ENCODE measurements around the gene IQCK. TPM values are rescaled to one million over a fixed set of nuclear protein-coding genes. Genes with fewer than 3 reads are reported as not detected.

Gene IQCK
- total and polyA plus RNA-seq, 10 donors = 3.6 to 19.9 (median 7.4) TPM

GRCh38 chr16:19741354-19741753 lies 23.3 kb downstream of the IQCK start:
- 87 to 100% (median 95%) methylated on average over 1 of the region's 1 CpG for WGBS, 5 donors
- Histone ChIP-seq H3K27ac (no peak overlapping the region), H3K4me1 (no peaks in the 10 kb centered on the region), H3K27me3 (replicated peaks in 1 of 7) (no peaks in the 10 kb centered on the region), H3K36me3 (peaks cover 0 to 2% (median 0%) of the 10 kb centered on the region in 6 donors), H3K9me3 (no peaks in the 10 kb centered on the region), H3K4me3 (no peak overlapping the region)
- intact Hi-C loops (cut with DNase I; ENCODE audit: low total_unique reads) = no loop called here
- no peak for DNase-seq
- TF ChIP-seq CTCF (IDR thresholded peaks at IDR 0.05 in 8 of 11, conservative IDR thresholded peaks at IDR 0.05 in 3 of 11) = no peak
- TF ChIP-seq POLR2AphosphoS5 (IDR thresholded peaks at IDR 0.05) = no peak
- no peak for TF ChIP-seq POLR2A (IDR thresholded peaks at IDR 0.05)

GRCh38 chr16:19743816-19744159 lies 25.7 kb downstream of the IQCK start:
- Histone ChIP-seq H3K4me3 (no peak overlapping the region), H3K36me3 (no peaks in the 10 kb centered on the region), H3K4me1 (no peaks in the 10 kb centered on the region), H3K27me3 (replicated peaks in 1 of 7) (no peaks in the 10 kb centered on the region), H3K27ac (no peak overlapping the region), H3K9me3 (no peaks in the 10 kb centered on the region)
- intact Hi-C loops (cut with DNase I; ENCODE audit: low total_unique reads) = no loop called here
- no peak for DNase-seq
- TF ChIP-seq CTCF (IDR thresholded peaks at IDR 0.05 in 8 of 11, conservative IDR thresholded peaks at IDR 0.05 in 3 of 11) = no peak
- no peak for TF ChIP-seq POLR2A (IDR thresholded peaks at IDR 0.05)
- TF ChIP-seq POLR2AphosphoS5 (IDR thresholded peaks at IDR 0.05) = no peak

- no peaks in the 10 kb centered on the region for H3K9me3 ChIP-seq
- H3K4me3 ChIP-seq = no peak overlapping the region
- no peak for DNase-seq
- no peak overlapping the region for H3K27ac ChIP-seq
- no peaks in the 10 kb centered on the region for H3K4me1 ChIP-seq
- intact Hi-C loops (cut with DNase I; ENCODE audit: low total_unique reads) = no loop called here
- H3K27me3 ChIP-seq (replicated peaks in 1 of 7) = no peaks in the 10 kb centered on the region
- no peak for TF ChIP-seq CTCF (IDR thresholded peaks at IDR 0.05 in 8 of 11, conservative IDR thresholded peaks at IDR 0.05 in 3 of 11)
- TF ChIP-seq POLR2AphosphoS5 (IDR thresholded peaks at IDR 0.05) = no peak
- TF ChIP-seq POLR2A (IDR thresholded peaks at IDR 0.05) = no peak
- H3K36me3 ChIP-seq = no peaks in the 10 kb centered on the region
- 74 to 87% (median 82%) methylated on average over 3 of the region's 3 CpGs for WGBS, 5 donors
Measured at GRCh38 chr16:19744670-19745069, 26.6 kb downstream of the IQCK start.

GRCh38 chr16:19745286-19746010 lies 27.4 kb downstream of the IQCK start:
- no peak for DNase-seq
- 87 to 95% (median 93%) methylated on average over 9 of the region's 9 CpGs for WGBS, 5 donors
- no peak overlapping the region for H3K27ac ChIP-seq
- no peaks in the 10 kb centered on the region for H3K27me3 ChIP-seq (replicated peaks in 1 of 7)
- H3K4me1 ChIP-seq = no peaks in the 10 kb centered on the region
- no peak overlapping the region for H3K4me3 ChIP-seq
- no peaks in the 10 kb centered on the region for H3K9me3 ChIP-seq
- H3K36me3 ChIP-seq = no peaks in the 10 kb centered on the region
- intact Hi-C loops (cut with DNase I; ENCODE audit: low total_unique reads) = no loop called here
- TF ChIP-seq POLR2A (IDR thresholded peaks at IDR 0.05) (no peak), POLR2AphosphoS5 (IDR thresholded peaks at IDR 0.05) (no peak), CTCF (IDR thresholded peaks at IDR 0.05 in 8 of 11, conservative IDR thresholded peaks at IDR 0.05 in 3 of 11) (no peak)
